HPDE6-E6E7 (cell line): Measurements from ENCODE around the gene IGIP.
"Not testable (repeated sequence)": the region's sequence is repeated elsewhere in the genome, so short reads cannot be mapped to it uniquely, and the experiment has no call there.

Source experiments
- DNase-seq: peaks from one replicate; pipeline ENCODE4 v3.0.0; 2011; ENCODE audit warnings: missing footprints; ENCODE audit errors: extremely low spot score

The IGIP gene

DNA sequence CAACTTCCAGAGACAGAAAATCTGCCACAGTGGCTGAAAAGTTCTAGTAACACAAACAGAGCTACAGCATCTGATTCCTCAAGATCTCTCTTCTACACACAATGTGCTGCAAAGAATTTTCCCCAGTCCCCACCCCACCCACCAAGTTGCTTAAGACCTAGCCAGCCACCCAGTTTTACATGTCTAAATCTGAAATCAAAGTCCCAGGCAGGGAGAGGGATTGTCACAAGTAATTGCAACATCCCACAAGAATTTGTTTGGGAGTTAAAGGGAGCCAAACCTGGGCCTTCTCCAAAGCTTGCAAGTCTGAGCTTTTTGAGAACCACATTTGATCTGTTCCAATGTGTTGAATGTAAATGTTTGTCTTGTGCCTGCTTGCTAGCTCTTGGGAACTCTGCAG is 15.5 kb downstream of the IGIP start:
- DNase-seq: no peak

DNA sequence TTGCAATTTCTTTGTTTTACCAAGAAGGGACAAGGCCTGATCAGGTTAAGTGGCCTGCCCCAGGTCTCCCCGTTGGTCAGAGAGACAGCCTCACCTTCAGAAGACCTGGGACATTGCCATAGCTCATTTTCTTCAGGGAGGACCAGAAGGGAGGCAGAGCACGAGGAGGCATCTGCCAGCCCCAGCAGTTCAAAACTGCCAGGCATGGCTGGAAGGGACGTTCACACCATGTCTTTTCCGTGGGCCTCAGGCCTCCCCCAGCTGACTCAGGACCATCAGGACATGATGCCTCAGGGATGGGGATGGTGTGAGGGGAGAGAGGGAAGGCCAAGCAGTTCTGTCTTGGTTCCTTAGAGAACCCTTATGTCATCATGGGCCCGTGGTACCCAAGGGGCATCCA is 16.5 kb downstream of the IGIP start:
- DNase-seq: no peak

DNA sequence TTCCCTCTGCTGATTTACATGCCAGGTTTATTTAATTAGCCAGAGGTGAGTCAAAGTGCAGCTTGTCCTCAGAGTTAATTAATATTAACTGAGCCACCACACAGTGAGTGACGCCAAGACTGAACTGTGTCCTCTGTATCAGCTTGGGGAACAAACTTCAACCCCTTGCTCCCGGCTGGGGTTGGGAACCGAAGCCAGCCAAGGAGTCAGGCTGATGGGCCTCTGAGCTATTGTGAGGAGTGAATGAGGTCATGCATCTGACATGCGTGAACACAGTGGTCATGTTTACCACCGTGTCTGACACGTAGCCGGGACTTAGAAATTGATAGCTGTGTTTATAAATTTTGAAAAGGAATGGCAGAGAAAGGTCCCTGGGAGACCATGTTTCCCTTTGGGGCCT is 17.1 kb downstream of the IGIP start:
- no peak for DNase-seq

DNA sequence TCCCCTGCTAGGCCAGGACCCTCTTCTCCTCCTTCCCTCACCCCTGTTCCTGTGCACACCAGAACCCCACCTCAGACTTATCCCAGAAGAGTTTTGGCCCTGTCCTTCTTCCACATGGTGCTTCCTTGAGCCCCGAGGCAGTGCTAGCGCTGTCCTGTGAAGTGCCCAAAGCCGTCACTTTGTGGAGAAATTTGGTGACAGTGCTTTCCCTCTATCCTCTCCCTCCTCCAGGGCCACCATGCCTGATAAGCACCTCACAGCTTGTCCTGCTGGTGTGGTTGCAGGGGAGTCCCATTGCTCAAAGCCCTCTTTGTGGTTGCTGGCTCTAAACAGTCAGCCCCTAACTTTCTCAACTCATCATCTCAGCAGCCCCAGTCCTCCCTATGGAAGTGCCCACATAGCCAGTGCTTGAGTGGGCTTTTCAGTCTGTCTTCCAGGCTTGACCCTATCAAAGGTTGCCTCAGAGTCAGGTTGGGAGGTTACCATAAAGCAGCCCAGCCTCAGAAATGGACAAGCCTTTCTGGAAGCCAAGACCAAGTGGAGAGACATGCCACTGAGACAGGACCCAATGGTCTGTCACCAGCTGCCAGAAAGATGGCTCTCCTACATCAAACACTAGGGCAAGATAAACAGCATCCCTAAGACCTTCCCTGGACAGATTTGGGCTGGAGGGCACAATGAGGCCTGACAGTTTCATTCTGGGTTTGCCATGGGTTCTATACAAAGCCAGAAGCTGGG is 18.0 kb downstream of the IGIP start:
- no peak for DNase-seq

DNA sequence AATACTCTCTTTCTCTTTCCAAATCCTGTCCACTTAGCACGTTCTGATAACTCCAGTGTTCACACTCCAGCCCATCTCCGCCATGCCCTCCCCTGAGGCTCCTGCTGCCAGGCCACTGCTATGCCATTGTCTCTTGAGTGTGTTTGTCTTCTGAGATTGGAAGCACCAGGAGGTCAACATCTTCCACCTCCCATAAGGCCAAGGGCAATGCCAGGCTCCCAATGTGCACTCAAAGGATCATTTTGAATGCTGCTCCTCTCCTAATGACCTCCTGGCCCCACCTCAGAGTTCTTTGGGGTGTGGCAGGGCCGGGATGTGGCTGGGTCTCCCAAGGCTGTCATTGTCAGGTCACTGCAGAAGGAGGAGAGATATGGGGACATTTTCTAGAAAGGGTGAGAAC is 19.5 kb downstream of the IGIP start:
- no peak for DNase-seq

DNA sequence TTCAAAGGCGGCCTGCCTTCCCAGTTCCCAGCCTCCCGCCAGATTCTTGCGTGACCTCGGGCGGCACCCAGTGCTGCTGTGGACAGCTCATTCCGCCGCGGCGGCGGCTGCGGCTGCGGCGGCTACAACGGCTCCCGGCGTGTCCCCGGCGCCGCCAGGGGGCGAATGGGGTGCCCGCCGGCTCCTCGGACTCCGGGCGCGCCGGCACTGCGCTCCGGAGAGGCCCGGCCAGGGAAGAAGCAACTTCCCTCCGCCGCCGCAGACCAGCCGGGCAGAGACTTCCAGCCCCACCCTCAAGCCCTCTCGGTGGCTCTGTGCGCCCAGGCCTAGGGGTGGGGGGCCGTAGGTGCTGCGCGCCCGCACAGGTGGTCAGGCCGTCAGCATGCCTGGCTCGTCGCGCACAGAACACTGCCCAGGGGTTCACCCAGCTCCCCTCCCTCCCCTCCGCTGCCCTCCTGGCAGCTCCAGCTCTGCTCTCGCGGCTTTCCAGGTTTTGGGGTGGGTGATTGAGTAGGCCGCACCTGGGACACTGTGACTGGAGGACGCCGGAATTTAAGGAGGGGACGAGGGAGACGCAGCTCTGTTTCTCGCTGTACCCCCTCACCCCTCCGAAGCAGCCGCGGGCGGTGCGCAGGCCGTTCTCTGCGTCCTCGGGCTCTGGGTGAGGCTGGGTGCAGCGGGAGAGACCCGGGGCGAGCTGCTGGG is 20.2 kb downstream of the IGIP start:
- DNase-seq: peak; percentile 74

DNA sequence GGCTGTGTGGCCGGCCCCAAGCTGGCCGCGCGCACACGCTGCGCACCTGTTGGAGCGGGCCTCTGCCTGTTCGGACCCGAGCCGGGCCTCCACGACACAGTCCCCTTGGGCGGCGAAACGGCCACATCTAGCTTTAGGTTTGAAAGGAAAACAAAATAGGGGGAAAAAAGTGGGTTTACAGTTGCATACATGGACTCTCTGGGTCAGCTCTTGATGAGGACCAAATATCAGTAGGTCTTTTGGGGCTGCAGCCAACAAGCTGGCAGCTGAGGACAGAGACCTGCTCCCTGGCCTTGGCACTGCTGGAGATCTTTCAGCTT is 20.7 kb downstream of the IGIP start:
- no peak for DNase-seq

DNA sequence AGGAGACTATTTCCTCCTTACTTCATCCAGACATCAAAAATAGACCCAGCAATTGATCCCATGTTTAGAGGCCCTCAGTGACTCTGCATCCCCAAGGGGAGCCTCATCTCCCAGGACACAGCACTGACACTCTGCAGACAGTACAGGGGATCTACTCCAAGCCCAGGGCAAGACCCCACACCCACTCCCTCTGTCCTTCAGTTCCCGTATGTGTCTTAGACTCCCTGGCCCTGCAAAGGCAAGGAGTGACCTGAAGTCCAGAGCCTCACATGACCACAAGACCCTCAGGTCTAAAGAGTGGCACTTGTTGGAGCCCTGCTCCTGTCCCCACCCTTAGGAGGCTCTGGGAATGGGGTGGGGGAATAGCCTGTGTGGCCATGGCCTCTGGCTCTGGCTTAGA is 21.7 kb downstream of the IGIP start:
- DNase-seq: no peak

DNA sequence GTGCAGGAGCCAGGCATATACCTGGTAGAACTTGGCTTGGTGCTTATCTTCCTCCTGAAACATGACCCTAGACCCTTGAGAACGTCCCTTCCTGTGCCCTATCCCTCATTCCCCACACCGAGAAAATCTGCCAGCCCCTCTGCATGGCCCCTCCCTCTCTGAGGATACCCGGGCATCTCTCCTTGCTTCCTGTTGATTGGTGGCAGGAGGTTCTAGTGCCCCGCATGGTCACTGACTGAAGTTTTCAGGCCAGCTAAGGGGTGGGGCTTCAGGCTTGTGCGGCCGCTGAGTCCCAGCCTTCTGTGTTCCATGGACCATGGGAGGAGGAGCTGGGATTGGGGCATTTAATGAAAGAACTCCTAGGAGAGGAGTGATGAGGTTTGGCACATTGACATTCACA is 22.8 kb downstream of the IGIP start:
- no peak for DNase-seq

DNA sequence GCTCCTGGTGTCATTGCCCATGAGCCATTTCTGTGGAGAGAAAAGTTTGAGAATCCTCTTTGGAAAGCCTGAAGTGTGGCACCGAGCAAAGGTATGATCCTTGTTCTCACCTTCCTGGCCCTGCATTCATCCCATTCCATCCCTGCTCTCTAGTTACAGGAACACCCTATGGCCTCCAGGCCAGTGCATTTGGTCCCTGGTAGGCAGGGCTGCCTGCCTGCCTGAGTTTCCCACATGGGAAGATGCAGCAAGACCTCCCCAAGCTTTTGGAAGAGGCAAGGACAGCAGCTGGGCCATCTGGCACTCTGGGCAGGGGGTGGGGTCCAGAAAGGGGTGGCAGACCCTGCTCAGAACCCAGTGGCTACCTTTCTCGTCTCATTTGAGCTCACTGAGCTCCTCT is 24.5 kb downstream of the IGIP start:
- no peak for DNase-seq

DNA sequence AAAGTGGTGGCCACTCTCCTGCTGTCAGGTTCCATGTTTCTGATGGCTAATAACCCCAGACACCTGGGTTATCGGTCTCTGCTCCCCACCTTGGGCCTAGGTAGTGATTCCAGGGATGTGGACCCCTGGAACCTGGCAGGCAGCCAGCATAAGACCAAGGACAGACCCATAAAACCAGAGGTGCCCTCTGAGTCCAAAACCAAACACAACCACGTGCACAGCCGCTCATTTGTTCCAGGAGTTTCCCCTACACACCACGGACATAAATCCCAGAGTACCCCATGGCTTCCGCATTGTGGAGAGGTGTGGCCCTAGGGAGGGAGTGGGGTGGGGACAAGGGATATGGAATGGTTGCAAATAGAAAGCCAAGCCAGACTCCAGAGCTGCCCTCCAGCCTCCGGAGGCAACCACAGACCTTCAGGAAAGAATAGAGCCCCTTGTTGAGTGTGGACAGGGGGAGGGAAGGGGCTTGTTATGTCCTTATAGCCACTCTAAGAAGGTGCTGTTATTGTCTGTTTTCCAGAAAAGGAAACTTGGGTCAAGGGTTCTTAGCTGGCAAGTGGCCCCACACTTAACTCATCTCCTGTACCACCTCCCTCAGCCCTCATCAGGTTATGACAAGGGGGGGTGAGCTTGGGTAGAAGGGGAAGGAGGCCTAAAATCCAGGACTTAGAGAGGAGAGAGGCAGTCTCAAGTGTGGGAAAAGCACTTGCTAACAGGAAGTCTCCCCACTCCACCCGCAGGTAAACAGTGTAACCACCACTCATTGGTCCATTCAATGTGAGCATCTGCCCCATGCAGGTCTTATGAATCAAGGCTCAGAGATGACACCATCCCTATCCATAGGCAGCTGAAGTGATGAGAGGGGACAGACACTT is 25.6 kb downstream of the IGIP start:
- no peak for DNase-seq

DNA sequence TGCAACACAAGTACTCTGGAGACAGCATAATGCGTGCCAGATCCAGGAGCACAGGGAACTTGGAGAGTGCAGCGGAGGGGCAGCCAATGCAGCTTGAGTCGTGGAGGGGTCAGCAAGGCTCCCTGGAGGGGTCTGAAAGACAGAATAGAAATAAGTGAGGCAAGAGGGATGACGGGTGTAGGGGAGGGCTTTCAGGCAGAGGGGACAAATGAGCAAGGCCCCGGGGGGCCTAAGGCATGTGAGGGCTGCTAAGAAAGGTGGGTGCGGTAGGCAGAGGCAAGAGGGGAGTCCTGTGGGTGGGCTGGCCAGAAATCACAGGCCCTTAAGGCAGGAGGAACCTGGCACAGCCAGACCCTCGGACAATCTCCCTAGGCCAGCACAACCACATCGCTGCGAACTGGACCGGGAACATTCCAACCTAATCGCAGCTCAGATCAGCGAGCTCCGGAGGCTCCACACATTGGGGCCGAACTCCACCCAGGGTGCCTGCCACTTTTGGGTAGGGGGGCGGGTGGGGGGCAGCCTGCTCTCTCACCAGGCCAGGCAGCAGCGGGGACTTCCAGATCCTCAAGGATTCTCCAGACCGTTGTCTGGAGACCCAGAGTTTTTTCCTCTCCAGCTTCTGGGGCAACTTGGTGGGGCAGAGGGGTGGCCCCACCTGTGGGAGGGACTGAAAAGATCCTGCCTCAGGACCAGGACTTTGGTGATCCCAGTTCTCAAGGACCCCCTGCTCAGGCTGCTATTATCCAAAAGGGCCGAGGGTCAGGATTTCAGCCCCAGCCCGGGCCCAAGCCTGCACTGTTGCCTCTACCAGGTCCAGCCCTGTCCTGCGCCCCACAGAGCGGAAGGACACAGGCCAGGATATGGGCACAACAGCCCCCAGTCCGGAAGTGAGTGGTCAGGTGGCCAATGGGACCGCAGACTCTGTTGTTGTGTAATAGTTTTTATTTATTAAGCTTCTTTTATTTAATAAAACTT is 26.6 kb downstream of the IGIP start:
- DNase-seq: no peak

DNA sequence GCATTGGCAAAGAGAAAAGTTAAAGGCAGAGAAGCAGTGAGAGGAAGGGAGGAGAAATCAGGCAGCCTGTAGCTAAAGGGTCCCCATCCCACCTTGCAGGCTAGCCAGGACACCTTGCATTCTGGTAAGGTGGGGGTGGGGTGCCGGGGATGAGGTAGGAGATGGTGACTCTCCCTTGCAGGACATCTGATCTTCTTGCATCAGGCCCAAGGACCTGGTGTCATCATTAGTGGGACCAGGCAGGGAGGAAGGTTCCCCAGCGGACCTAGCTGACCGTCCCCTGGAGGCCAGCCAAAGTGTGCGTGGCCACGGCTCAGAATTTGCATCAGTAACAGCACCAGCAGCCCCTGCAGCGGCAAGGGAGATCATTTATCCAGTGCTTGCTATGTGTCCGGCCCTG is 27.5 kb downstream of the IGIP start:
- no peak for DNase-seq

DNA sequence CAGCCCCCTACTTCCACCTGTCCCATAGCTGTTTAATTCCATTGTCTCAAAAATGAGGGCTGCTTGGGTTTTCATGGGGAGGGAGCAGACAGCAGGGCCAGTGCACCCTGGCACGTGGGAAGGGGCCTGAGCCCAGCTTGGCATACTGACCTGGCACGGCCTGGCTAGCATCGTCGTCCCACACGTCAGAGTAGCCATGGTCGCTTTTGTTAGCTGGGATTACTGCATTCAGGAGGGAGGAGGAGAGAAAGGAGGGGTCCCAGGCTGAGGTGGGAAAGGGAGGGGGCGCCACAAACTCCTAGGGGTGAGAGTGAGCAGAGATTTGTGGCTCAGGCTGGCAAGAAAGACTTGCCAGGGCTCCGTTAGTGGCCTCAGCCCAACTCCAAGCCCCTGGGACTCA is 28.2 kb downstream of the IGIP start:
- DNase-seq: no peak

DNA sequence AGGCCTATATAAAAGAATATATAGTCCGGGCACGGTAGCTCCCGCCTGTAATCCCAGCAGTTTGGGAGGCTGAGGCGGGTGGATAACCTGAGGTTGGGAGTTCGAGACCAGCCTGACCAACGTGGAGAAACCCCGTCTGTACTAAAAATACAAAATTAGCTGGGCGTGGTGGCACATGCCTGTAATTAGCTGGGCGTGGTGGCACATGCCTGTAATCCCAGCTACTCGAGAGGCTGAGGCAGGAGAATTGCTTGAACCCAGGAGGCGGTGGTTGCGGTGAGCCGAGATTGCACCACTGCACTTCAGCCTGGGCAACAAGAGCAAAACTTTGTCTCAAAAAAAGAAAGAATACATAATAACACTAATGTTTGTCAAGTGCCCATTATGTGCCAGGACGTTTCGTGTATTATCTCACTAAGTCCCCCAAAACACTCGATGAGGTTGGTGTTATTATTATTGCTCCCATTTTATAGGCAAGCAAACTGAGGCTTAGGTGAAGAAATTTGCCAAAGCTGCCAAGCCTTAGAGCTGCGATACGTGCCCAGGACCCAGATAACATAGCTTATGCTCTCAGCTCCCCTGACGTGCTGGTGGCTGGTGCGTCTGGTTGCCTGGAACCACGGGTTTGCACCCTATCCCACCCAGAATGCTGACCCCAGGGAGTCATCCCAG is 29.1 kb downstream of the IGIP start:
- DNase-seq: not testable (repeated sequence)

DNA sequence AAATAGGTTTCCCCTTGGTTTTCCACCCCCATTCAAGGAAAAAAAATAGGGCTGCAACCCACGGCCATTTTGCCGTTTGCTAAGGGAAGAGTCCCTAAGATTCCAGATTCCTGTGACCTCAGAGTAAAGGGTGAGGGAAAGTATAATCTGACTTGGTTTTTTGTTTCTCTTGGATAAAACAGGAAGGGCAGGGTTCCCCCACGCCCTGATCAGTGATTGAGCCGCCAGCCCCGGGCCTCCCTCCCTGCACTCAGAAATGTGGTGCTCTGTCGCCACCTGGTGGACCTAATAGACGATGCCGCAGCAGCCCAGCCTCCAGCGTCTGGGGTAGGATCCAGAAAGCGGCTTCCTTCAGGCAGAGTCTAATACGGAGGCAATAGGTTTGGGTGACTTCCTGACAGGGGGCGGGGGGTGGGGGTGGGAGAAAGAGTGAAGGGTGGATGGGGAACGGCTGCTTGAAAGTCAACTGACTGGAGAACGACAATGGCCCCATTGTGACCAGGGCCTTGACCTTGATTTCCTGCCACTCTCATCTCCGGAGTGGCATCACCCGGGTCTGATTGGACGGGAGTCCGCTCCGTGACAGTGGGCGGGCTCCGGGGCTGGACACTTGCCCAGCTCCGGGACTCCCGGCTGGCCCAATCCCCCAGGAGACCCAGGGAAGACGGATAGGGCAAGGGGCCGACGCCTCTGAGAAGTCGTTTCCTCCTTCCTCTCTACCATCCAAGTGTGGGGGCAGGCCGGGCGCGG is 31.5 kb downstream of the IGIP start:
- peak; percentile 92 for DNase-seq

DNA sequence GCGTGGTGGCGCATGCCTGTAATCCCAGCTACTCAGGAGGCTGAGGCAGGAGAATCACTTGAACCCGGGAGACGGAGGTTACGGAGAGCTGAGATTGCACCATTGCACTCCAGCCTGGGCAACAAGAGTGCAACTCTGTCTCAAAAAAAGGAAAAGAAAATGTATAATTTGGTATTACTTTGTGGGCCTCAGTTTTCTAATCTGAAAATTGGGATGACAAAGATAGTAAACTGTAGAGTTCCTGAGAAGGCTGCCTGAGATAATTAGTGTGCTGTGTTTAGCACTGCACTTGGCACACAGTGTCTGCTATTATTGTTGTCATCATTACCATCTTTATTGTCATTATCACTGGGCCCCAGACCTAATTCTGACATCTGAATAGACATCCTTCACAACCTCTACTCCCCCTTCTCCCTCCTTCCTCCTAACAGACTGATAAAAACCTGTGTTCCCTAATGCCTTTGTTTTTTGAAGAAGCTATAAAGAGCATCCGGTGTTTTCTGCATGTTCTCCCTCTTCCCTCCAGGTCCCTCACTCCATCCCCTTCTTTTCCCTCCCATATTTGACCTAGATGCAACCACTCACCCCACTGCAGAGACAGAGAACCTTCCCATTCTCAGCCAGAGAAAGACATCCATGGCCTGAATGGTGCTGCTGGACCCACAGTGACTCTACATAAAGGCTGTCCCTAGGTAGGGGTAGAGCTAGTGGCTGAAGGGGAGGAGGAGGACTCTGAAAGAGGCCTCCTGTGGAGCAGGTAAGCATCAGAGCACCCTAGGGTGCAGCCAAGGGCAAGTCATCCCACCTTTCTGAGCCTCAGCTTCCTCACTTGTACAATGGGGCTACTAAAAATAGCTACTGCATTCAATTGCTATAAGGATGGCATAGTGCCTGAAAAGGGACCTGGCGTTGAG is 33.5 kb downstream of the IGIP start:
- DNase-seq: no peak

DNA sequence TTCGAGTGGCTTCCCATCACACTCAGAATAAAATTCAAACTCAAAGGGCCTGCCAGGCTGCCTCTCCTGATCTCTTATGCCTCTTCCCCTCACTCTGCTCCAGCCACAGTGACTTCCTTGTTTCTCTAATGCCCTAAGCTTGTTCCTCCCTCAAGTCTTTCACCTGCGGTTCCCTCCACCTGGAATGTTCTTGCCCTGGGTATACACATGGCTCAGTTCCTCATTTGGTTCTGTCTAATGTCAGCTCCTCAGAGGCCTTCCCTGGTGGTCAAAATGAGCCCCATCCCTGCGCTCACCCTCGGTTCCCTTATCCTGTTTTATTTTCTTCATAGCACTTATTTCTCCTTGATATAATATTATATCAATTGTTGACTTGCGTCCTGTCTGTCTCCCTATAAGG is 36.5 kb downstream of the IGIP start:
- DNase-seq: no peak

DNA sequence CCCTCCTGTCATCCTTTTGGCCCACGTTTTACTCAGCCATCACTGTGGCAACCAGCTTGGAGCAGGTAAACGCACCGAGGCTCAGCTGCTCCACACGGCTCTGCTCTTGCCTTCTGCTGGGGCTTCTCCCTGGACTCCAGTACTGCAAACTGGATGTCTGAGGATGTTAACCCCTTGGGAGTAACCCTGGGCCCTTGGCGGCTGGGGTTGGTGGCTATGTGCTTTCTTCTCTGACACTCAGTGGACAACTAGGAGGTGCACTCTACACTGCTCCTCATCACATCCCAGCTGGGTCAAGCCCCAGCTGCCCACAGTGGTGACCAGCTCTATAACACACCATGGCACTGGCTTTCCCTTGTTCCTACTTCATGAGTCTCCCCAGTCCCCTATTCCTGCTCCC is 37.0 kb downstream of the IGIP start:
- DNase-seq: no peak
